NCI-H82 treated with DMSO at 0.1 percent for 48 hours (cell line): ENCODE results near the gene ZNF606.
"Not testable (repeated sequence)": the region's sequence is repeated elsewhere in the genome, so short reads cannot be mapped to it uniquely, and the experiment has no call there.

ENCODE experiments used
- DNase-seq: peaks from one replicate; lab custom pipeline; 2025; ENCODE audit not compliant: unreplicated experiment; lab: John Stamatoyannopoulos, UW

ZNF606 gene

GRCh38 chr19:58010507-58010906 lies 7.9 kb upstream of the ZNF606 start:
- no peak for DNase-seq

- peak; percentile 32 for DNase-seq
Measured at GRCh38 chr19:58009666-58010301, 7.2 kb upstream of the ZNF606 start.

GRCh38 chr19:58009301-58009665 lies 6.7 kb upstream of the ZNF606 start:
- no peak for DNase-seq

GRCh38 chr19:58008877-58009276 lies 6.3 kb upstream of the ZNF606 start:
- not testable (repeated sequence) for DNase-seq

- no peak for DNase-seq
Measured at GRCh38 chr19:58007285-58007684, 4.7 kb upstream of the ZNF606 start.

GRCh38 chr19:58003174-58003828 lies 681 bp upstream of the ZNF606 start:
- no peak for DNase-seq

GRCh38 chr19:58001895-58002369 lies 688 bp downstream of the ZNF606 start:
- no peak for DNase-seq

GRCh38 chr19:58000677-58001076 lies 1.9 kb downstream of the ZNF606 start:
- no peak for DNase-seq

GRCh38 chr19:57992841-57993240 lies 9.8 kb downstream of the ZNF606 start:
- no peak for DNase-seq

- DNase-seq, result no peak
Measured at GRCh38 chr19:57978586-57979289, 23.9 kb downstream of the ZNF606 start.

GRCh38 chr19:57974434-57974833 lies 28.2 kb downstream of the ZNF606 start, which contains the start of gene C19orf18:
Gene C19orf18 (minus strand): TSS chr19:57974534. CDS start chr19:57974432, 102 bp downstream.
- DNase-seq, result no peak

- DNase-seq, result no peak
Measured at GRCh38 chr19:57964761-57965160, 37.9 kb downstream of the ZNF606 start.

GRCh38 chr19:57961785-57962184 lies 40.8 kb downstream of the ZNF606 start:
- no peak for DNase-seq

- DNase-seq, result no peak
Measured at GRCh38 chr19:57954996-57955395, 47.6 kb downstream of the ZNF606 start.

- DNase-seq, result no peak
Measured at GRCh38 chr19:57949702-57950101, 52.9 kb downstream of the ZNF606 start.

GRCh38 chr19:57949296-57949695 lies 53.3 kb downstream of the ZNF606 start:
- no peak for DNase-seq

- peak; percentile 89 for DNase-seq
Measured at GRCh38 chr19:57947419-57948134, 55.0 kb downstream of the ZNF606 start, which contains the start of gene ZNF256. Gene ZNF256 (minus strand): TSS chr19:57947706. CDS start chr19:57947474, 232 bp downstream.

- DNase-seq, result no peak
Measured at GRCh38 chr19:57947088-57947418, 55.6 kb downstream of the ZNF606 start.

- DNase-seq, result no peak
Measured at GRCh38 chr19:57946316-57946715, 56.3 kb downstream of the ZNF606 start.

GRCh38 chr19:57941593-57941992 lies 61.0 kb downstream of the ZNF606 start:
- DNase-seq, result no peak

GRCh38 chr19:57935731-57936130 lies 66.9 kb downstream of the ZNF606 start:
- no peak for DNase-seq
